GM12878 (cell line): ENCODE measurements around the gene DGKI. TPM values are rescaled to one million over a fixed set of nuclear protein-coding genes. Genes with fewer than 3 reads are reported as not detected.
A peak's percentile ranks its signal among the peaks of the same experiment; 100 is the strongest.

ENCODE experiments used
- ATAC-seq: fragments of 200-7000 bp; cut with Tn5 transposase; 3 replicates; pipeline ENCODE4 v1.9.1; 2020; ENCODE audit warnings: mild to moderate bottlenecking, moderate library complexity
- BruUV-seq: library from RNA; stranded (reverse); fragments of 400-500 nt; replicated peaks from 2 replicates; lab custom pipeline; 2021; lab: Mats Ljungman, UMichigan
- CTCF ChIA-PET: fragments of 300-600 bp; sonication (Branson Sonifier 250); formaldehyde crosslinking; extraction: SDS; loops from one replicate; lab custom pipeline; 2021; ENCODE audit warnings: inconsistent platforms; lab: Yijun Ruan, JAX
- POLR2A ChIA-PET: fragments of 350-600 bp; formaldehyde crosslinking; extraction: SDS; loops from one replicate; lab custom pipeline; 2021; ENCODE audit warnings: inconsistent platforms; lab: Charles Lee
- RAD21 ChIA-PET: fragments of 300-600 bp; sonication (Branson Sonifier 250); formaldehyde crosslinking; loops from one replicate; lab custom pipeline; 2023; ENCODE audit warnings: antibody characterized with exemption; ENCODE audit not compliant: unreplicated experiment; lab: Charles Lee
- SMC1A ChIA-PET: fragments of 300-600 bp; sonication (Branson Sonifier 250); formaldehyde crosslinking; loops from one replicate; lab custom pipeline; 2023; ENCODE audit not compliant: unreplicated experiment, uncharacterized antibody; lab: Charles Lee
- DNase-seq: peaks from one replicate; pipeline ENCODE4 v3.0.0-alpha.2; 2011; ENCODE audit warnings: low read depth, low spot score
- FAIRE-seq: peaks from 3 replicates; lab custom pipeline; 2011; peaks lifted over from hg19 to GRCh38; lab: Jason Lieb, UNC
- H2AFZ ChIP-seq: 2 replicates; pipeline ENCODE4 v1.6.0; 2011; ENCODE audit warnings: low read depth, low read length, control low read depth; ENCODE audit not compliant: control insufficient read depth
- H3K27ac ChIP-seq: 2 replicates; pipeline ENCODE4 v1.5.1; 2011; ENCODE audit warnings: control low read depth; ENCODE audit not compliant: control insufficient read depth, insufficient read depth
- H3K27me3 ChIP-seq, 2 experiments: replicated peaks in 1 of 2; 2 replicates each; pipeline versions ENCODE4 v1.6.0 to v1.6.1; 2011; ENCODE audit warnings: low read length in 1 of 2; ENCODE audit not compliant: control insufficient read depth in 2 of 2, insufficient read depth in 2 of 2
- H3K36me3 ChIP-seq, 2 experiments: 2 replicates each; pipeline ENCODE4 v1.5.1; 2011; ENCODE audit warnings: low read length in 1 of 2; ENCODE audit not compliant: control insufficient read depth in 2 of 2, insufficient read depth in 2 of 2
- H3K4me1 ChIP-seq: 2 replicates; pipeline ENCODE4 v1.6.1; 2011; ENCODE audit warnings: mild to moderate bottlenecking, low read length, moderate library complexity, mixed read lengths; ENCODE audit not compliant: control insufficient read depth, insufficient read depth
- H3K4me2 ChIP-seq: 2 replicates; pipeline ENCODE4 v1.6.0; 2011; ENCODE audit warnings: control low read depth; ENCODE audit not compliant: control insufficient read depth, insufficient read depth
- H3K4me3 ChIP-seq: fragments of 200-600 bp; sonication (generic); 2 replicates; pipeline ENCODE4 v1.5.1; 2016
- H3K79me2 ChIP-seq: 2 replicates; pipeline ENCODE4 v1.6.0; 2011; ENCODE audit warnings: low read length; ENCODE audit not compliant: control insufficient read depth, insufficient read depth
- H3K9ac ChIP-seq: 2 replicates; pipeline ENCODE4 v1.8.0; 2011; ENCODE audit warnings: low read length, control low read depth, mixed read lengths; ENCODE audit not compliant: control insufficient read depth, insufficient read depth
- H3K9me3 ChIP-seq: replicated peaks from 3 replicates; pipeline ENCODE4 v1.5.1; 2011; ENCODE audit warnings: mild to moderate bottlenecking, low read length; ENCODE audit not compliant: control insufficient read depth, insufficient read depth
- H4K20me1 ChIP-seq: 2 replicates; pipeline ENCODE4 v1.6.0; 2011; ENCODE audit not compliant: control insufficient read depth, insufficient read depth
- FOXK2 ChIP-seq: fragments of 450-650 bp; IDR thresholded peaks from 2 replicates; pipeline ENCODE4 v1.6.1; 2017; ENCODE audit warnings: mild to moderate bottlenecking, moderate library complexity
- LARP7 ChIP-seq: fragments of 450-650 bp; IDR thresholded peaks from 2 replicates; pipeline ENCODE4 v1.6.1; 2017; ENCODE audit warnings: mild to moderate bottlenecking
- PAX8 ChIP-seq: fragments of 450-650 bp; IDR thresholded peaks from 2 replicates; pipeline ENCODE4 v1.6.1; 2017; ENCODE audit warnings: mild to moderate bottlenecking, moderate library complexity
- SPI1 ChIP-seq: IDR thresholded peaks from 2 replicates; pipeline ENCODE4 v1.6.1; 2011; ENCODE audit warnings: low read depth, mild to moderate bottlenecking, low read length, moderate library complexity, borderline replicate concordance; ENCODE audit not compliant: insufficient read depth
- ZSCAN29 ChIP-seq: fragments of 450-650 bp; IDR thresholded peaks from 2 replicates; pipeline ENCODE4 v1.6.1; 2017; ENCODE audit warnings: mild to moderate bottlenecking, moderate library complexity
- WGBS: methylation state at CpG from one replicate; pipeline ENCODE4 v1.1.6; 2016; ENCODE audit warnings: low lambda C conversion rate; ENCODE audit not compliant: insufficient replicate concordance, insufficient coverage; ENCODE audit errors: missing lambda C conversion rate; 5-methylcytosine and 5-hydroxymethylcytosine counted together
- in situ Hi-C: fragments of 300-500 bp; cut with MboI; formaldehyde crosslinking; loops from 9 replicates; pipeline ENCODE4 v1.14.3; 2018; ENCODE audit warnings: mixed read lengths
- intact Hi-C: fragments of 100-400 bp; cut with micrococcal nuclease; formaldehyde crosslinking; loops from one replicate; pipeline ENCODE4 v1.14.2; 2022; ENCODE audit not compliant: unreplicated experiment
- polyA plus RNA-seq, 11 experiments: library from polyadenylated mRNA; depleted of rRNA in 4 of 11; unstranded in 6 of 11; stranded (reverse) in 5 of 11; fragments of >200 nt; fragmentation: Nextera tagmentation in 4 of 11; fragmentation: Illumina TruSeq in 1 of 11; extraction: Ambion mirVana in 4 of 11; extraction: Trizol in 1 of 11; gene quantifications; 1 replicate in 1 of 11; 2 replicates in 10 of 11; pipeline versions ENCODE4 v1.2.1 to v1.2.3, GENCODE V29; 2011 to 2016; ENCODE audit warnings: inconsistent platforms in 2 of 11, missing spikeins in 2 of 11, low read depth in 1 of 11
- total RNA-seq, 4 experiments: library from RNA; depleted of rRNA in 3 of 4; stranded (reverse); fragments of >200 nt in 3 of 4; fragmentation: Illumina TruSeq in 1 of 4; extraction: Trizol in 1 of 4; gene quantifications; 2 replicates each; pipeline versions ENCODE4 v1.2.1 to v1.2.3, GENCODE V29; 2013 to 2021
- TF ChIP-seq, protein P1 (sequence below): fragments of 450-650 bp; IDR thresholded peaks from 2 replicates; pipeline ENCODE4 v1.6.1; 2017; ENCODE audit warnings: mild to moderate bottlenecking, moderate library complexity

The DGKI gene
- total and polyA plus RNA-seq, 10 of the 15 experiments (the other 5 are each of a cell fraction or from before 2014, with no cell fraction given) = 10.4 to 37.1 (median 22.1) TPM

DNA sequence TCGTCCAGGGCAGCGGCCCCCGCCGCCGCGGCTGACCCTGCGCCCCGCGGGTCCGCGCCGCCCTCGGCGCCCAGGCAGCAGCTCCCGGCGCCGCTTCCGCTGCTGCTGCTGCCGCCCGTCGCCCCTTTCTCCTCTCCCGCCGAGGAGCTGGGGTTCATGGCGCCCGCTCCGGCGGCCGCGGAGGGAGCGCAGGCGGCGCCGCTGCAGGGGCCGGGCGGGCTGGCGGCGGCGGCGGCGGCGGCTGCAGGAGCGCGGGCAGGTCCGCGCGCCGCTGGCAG, 286 bp downstream of the DGKI start:
- no peaks in the 10 kb centered on the region for H3K4me1 ChIP-seq
- H3K79me2 ChIP-seq = no peaks in the 10 kb centered on the region
- H3K27ac ChIP-seq = no peak overlapping the region
- ATAC-seq = no peak
- no TSS peak for BruUV-seq
- FAIRE-seq = no peak
- RAD21 ChIA-PET = interaction anchor here (1.3 kb wide), 1 partner anchor 25 kb away, joined by 4 read pairs; no protein-coding TSS in a partner anchor
- no peak overlapping the region for H2AFZ ChIP-seq
- TF ChIP-seq ZSCAN29 (0 out of 2 replicates have a peak, but pooled peaks have one; percentile 25), SPI1 (no peak), PAX8 (no peak), FOXK2 (no peak), LARP7 (no peak)
- TF ChIP-seq, protein P1, sequence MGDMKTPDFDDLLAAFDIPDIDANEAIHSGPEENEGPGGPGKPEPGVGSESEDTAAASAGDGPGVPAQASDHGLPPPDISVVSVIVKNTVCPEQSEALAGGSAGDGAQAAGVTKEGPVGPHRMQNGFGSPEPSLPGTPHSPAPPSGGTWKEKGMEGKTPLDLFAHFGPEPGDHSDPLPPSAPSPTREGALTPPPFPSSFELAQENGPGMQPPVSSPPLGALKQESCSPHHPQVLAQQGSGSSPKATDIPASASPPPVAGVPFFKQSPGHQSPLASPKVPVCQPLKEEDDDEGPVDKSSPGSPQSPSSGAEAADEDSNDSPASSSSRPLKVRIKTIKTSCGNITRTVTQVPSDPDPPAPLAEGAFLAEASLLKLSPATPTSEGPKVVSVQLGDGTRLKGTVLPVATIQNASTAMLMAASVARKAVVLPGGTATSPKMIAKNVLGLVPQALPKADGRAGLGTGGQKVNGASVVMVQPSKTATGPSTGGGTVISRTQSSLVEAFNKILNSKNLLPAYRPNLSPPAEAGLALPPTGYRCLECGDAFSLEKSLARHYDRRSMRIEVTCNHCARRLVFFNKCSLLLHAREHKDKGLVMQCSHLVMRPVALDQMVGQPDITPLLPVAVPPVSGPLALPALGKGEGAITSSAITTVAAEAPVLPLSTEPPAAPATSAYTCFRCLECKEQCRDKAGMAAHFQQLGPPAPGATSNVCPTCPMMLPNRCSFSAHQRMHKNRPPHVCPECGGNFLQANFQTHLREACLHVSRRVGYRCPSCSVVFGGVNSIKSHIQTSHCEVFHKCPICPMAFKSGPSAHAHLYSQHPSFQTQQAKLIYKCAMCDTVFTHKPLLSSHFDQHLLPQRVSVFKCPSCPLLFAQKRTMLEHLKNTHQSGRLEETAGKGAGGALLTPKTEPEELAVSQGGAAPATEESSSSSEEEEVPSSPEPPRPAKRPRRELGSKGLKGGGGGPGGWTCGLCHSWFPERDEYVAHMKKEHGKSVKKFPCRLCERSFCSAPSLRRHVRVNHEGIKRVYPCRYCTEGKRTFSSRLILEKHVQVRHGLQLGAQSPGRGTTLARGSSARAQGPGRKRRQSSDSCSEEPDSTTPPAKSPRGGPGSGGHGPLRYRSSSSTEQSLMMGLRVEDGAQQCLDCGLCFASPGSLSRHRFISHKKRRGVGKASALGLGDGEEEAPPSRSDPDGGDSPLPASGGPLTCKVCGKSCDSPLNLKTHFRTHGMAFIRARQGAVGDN = no peak
- 50% methylated on average over 35 of the region's 47 CpGs for WGBS
- H3K4me2 ChIP-seq = peak overlapping the region; percentile 66; the same call in 1 of the 2 replicates
- no peaks in the 10 kb centered on the region for H4K20me1 ChIP-seq
- H3K36me3 ChIP-seq = no peaks in the 10 kb centered on the region
- CTCF ChIA-PET = interaction anchor here (1.2 to 2.2 kb wide), 2 partner anchors 10 to 44 kb away, joined by 3 to 6 read pairs; no protein-coding TSS in a partner anchor
- no peaks in the 10 kb centered on the region; the same call in 2 of the 3 replicates for H3K9me3 ChIP-seq
- POLR2A ChIA-PET = interaction anchor here (1.1 to 1.5 kb wide), 3 partner anchors 10 to 190 kb away, joined by 3 to 5 read pairs (median 4); no protein-coding TSS in a partner anchor
- intact Hi-C loops (loop anchor here (2.0 kb wide), 1 partner anchor 48 kb away; no protein-coding TSS in a partner anchor), in situ Hi-C loops (no loop called here)
- SMC1A ChIA-PET = interaction anchor here (4.5 to 13.7 kb wide), 2 partner anchors 21 to 91 kb away, joined by 28 to 281 read pairs; no protein-coding TSS in a partner anchor
- no peak overlapping the region for H3K4me3 ChIP-seq
- H3K27me3 ChIP-seq = peaks cover 1 to 14% of the 10 kb centered on the region in 2 experiments; a peak in 2 of 4 replicates
- no peak overlapping the region for H3K9ac ChIP-seq
- DNase-seq = no peak
